GM23338 (cell line): ENCODE results near the gene ARF5. TPM values are rescaled to one million over a fixed set of nuclear protein-coding genes. Genes with fewer than 3 reads are reported as not detected.

Experiments
- CREB1 ChIP-seq: fragments of 250-450 bp; sonication (Bioruptor Pico); IDR thresholded peaks from 2 replicates; pipeline ENCODE4 v1.5.0; 2020; ENCODE audit warnings: low read depth, mild to moderate bottlenecking, moderate library complexity
- EZH2 ChIP-seq: fragments of 200-600 bp; sonication (generic); IDR thresholded peaks from one replicate; pipeline ENCODE4 v1.8.0; 2017; ENCODE audit warnings: antibody characterized with exemption, mild to moderate bottlenecking, low read depth; ENCODE audit not compliant: unreplicated experiment
- EZH2phosphoT487 ChIP-seq: fragments of 200-600 bp; sonication (generic); IDR thresholded peaks from one replicate; pipeline ENCODE4 v1.8.1; 2018; ENCODE audit warnings: antibody characterized with exemption; ENCODE audit not compliant: unreplicated experiment
- JUNB ChIP-seq: IDR thresholded peaks from one replicate; pipeline ENCODE4 v1.6.1; 2016; ENCODE audit warnings: antibody characterized with exemption; ENCODE audit not compliant: unreplicated experiment
- NANOG ChIP-seq: IDR thresholded peaks from 2 replicates; pipeline ENCODE4 v1.6.1; 2016; ENCODE audit warnings: antibody characterized with exemption, borderline replicate concordance
- STAT1 ChIP-seq: IDR thresholded peaks from one replicate; pipeline ENCODE4 v1.6.1; 2016; ENCODE audit warnings: antibody characterized with exemption; ENCODE audit not compliant: unreplicated experiment
- ZNF114 ChIP-seq: fragments of 250-450 bp; sonication (Bioruptor Pico); IDR thresholded peaks from 2 replicates; pipeline ENCODE4 v1.5.0; 2020; ENCODE audit warnings: mild to moderate bottlenecking, moderate library complexity
- polyA plus RNA-seq: library from polyadenylated mRNA; unstranded; fragments of >200 nt; fragmentation: Nextera tagmentation; extraction: Ambion mirVana; gene quantifications from 2 replicates; pipeline ENCODE4 v1.2.1, GENCODE V29; 2016
- total RNA-seq: library from RNA; depleted of rRNA; stranded (reverse); fragments of >200 nt; shearing (Covaris generic); gene quantifications from 2 replicates; pipeline ENCODE4 v1.2.3, GENCODE V29; 2014
- TF ChIP-seq, protein P1 (sequence below): fragments of 250-450 bp; sonication (Bioruptor Pico); IDR thresholded peaks from 2 replicates; pipeline ENCODE4 v1.5.0; 2020; ENCODE audit warnings: mild to moderate bottlenecking, moderate library complexity
- TF ChIP-seq, protein P2 (sequence below): IDR thresholded peaks from one replicate; pipeline ENCODE4 v1.6.1; 2018; ENCODE audit warnings: antibody characterized with exemption; ENCODE audit not compliant: unreplicated experiment
- TF ChIP-seq, protein P3 (sequence below): IDR thresholded peaks from 2 replicates; pipeline ENCODE4 v1.6.1; 2016; ENCODE audit warnings: antibody characterized with exemption

The ARF5 gene
- total and polyA plus RNA-seq, 2 experiments from 2014 or later, result 196 to 201 TPM

DNA sequence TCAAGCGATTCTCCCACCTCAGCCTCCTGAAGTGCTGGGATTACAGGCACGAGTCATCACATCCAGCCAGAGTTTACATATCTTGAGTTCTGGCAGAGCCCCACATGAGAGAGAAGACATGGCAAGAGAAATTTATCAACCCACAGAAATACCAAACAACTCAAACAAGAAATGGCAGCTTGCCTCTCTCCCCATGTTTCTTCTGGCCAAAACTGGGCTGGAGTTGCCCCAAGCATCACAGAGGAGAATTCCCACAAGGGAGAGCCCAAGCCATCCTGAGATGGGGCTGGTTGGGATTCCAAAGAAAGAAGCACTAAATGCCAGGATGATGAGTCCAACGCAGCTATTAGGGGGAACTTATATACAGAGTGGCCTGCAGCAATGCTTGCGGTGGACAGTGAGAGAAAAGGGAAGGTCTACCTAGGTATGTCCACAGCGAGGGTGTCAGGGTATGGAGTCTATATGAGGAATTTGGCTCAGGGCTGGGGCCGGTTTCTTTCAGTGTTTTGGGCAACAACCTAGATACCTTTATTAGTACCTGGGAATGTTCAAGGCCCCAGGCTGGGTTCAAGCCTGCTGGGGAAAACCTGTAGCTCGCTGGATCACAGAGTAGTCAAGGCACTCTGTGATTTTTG lies 44.2 kb downstream of the ARF5 start (continued):
- TF ChIP-seq, protein P1, sequence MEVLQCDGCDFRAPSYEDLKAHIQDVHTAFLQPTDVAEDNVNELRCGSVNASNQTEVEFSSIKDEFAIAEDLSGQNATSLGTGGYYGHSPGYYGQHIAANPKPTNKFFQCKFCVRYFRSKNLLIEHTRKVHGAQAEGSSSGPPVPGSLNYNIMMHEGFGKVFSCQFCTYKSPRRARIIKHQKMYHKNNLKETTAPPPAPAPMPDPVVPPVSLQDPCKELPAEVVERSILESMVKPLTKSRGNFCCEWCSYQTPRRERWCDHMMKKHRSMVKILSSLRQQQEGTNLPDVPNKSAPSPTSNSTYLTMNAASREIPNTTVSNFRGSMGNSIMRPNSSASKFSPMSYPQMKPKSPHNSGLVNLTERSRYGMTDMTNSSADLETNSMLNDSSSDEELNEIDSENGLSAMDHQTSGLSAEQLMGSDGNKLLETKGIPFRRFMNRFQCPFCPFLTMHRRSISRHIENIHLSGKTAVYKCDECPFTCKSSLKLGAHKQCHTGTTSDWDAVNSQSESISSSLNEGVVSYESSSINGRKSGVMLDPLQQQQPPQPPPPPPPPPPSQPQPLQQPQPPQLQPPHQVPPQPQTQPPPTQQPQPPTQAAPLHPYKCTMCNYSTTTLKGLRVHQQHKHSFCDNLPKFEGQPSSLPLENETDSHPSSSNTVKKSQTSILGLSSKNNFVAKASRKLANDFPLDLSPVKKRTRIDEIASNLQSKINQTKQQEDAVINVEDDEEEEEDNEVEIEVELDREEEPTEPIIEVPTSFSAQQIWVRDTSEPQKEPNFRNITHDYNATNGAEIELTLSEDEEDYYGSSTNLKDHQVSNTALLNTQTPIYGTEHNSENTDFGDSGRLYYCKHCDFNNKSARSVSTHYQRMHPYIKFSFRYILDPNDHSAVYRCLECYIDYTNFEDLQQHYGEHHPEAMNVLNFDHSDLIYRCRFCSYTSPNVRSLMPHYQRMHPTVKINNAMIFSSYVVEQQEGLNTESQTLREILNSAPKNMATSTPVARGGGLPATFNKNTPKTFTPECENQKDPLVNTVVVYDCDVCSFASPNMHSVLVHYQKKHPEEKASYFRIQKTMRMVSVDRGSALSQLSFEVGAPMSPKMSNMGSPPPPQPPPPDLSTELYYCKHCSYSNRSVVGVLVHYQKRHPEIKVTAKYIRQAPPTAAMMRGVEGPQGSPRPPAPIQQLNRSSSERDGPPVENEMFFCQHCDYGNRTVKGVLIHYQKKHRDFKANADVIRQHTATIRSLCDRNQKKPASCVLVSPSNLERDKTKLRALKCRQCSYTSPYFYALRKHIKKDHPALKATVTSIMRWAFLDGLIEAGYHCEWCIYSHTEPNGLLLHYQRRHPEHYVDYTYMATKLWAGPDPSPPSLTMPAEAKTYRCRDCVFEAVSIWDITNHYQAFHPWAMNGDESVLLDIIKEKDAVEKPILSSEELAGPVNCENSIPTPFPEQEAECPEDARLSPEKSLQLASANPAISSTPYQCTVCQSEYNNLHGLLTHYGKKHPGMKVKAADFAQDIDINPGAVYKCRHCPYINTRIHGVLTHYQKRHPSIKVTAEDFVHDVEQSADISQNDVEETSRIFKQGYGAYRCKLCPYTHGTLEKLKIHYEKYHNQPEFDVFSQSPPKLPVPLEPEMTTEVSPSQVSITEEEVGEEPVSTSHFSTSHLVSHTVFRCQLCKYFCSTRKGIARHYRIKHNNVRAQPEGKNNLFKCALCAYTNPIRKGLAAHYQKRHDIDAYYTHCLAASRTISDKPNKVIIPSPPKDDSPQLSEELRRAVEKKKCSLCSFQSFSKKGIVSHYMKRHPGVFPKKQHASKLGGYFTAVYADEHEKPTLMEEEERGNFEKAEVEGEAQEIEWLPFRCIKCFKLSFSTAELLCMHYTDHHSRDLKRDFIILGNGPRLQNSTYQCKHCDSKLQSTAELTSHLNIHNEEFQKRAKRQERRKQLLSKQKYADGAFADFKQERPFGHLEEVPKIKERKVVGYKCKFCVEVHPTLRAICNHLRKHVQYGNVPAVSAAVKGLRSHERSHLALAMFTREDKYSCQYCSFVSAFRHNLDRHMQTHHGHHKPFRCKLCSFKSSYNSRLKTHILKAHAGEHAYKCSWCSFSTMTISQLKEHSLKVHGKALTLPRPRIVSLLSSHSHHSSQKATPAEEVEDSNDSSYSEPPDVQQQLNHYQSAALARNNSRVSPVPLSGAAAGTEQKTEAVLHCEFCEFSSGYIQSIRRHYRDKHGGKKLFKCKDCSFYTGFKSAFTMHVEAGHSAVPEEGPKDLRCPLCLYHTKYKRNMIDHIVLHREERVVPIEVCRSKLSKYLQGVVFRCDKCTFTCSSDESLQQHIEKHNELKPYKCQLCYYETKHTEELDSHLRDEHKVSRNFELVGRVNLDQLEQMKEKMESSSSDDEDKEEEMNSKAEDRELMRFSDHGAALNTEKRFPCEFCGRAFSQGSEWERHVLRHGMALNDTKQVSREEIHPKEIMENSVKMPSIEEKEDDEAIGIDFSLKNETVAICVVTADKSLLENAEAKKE, result no peak
- TF ChIP-seq STAT1 (no peak), JUNB (no peak), ZNF114 (CRISPR knock-in tag) (no peak), NANOG (no peak), CREB1 (CRISPR knock-in tag) (no peak), EZH2 (no peak), EZH2phosphoT487 (no peak)
- TF ChIP-seq, protein P2, sequence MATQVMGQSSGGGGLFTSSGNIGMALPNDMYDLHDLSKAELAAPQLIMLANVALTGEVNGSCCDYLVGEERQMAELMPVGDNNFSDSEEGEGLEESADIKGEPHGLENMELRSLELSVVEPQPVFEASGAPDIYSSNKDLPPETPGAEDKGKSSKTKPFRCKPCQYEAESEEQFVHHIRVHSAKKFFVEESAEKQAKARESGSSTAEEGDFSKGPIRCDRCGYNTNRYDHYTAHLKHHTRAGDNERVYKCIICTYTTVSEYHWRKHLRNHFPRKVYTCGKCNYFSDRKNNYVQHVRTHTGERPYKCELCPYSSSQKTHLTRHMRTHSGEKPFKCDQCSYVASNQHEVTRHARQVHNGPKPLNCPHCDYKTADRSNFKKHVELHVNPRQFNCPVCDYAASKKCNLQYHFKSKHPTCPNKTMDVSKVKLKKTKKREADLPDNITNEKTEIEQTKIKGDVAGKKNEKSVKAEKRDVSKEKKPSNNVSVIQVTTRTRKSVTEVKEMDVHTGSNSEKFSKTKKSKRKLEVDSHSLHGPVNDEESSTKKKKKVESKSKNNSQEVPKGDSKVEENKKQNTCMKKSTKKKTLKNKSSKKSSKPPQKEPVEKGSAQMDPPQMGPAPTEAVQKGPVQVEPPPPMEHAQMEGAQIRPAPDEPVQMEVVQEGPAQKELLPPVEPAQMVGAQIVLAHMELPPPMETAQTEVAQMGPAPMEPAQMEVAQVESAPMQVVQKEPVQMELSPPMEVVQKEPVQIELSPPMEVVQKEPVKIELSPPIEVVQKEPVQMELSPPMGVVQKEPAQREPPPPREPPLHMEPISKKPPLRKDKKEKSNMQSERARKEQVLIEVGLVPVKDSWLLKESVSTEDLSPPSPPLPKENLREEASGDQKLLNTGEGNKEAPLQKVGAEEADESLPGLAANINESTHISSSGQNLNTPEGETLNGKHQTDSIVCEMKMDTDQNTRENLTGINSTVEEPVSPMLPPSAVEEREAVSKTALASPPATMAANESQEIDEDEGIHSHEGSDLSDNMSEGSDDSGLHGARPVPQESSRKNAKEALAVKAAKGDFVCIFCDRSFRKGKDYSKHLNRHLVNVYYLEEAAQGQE, result no peak
- TF ChIP-seq, protein P3, sequence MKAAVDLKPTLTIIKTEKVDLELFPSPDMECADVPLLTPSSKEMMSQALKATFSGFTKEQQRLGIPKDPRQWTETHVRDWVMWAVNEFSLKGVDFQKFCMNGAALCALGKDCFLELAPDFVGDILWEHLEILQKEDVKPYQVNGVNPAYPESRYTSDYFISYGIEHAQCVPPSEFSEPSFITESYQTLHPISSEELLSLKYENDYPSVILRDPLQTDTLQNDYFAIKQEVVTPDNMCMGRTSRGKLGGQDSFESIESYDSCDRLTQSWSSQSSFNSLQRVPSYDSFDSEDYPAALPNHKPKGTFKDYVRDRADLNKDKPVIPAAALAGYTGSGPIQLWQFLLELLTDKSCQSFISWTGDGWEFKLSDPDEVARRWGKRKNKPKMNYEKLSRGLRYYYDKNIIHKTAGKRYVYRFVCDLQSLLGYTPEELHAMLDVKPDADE, result no peak
